Peyer's patch (tissue), 4 donors: ENCODE measurements around the gene EVA1A.

Source experiments
- POLR2A ChIP-seq, 2 donors: fragments of 450-650 bp; IDR thresholded peaks; one replicate each; pipeline ENCODE4 v1.5.1; 2017; ENCODE audit warnings: antibody characterized with exemption in 2 of 2, mild to moderate bottlenecking in 2 of 2, moderate library complexity in 2 of 2
- TF ChIP-seq, protein P1 (sequence below), 6 experiments: fragments of 450-650 bp in 4 of 6; fragments of 200-600 bp in 2 of 6; sonication (generic) in 1 of 6; IDR thresholded peaks; one replicate each; pipeline ENCODE4 v1.5.1; 2017 to 2019; ENCODE audit warnings: antibody characterized with exemption in 6 of 6, mild to moderate bottlenecking in 3 of 6, moderate library complexity in 1 of 6

DNA sequence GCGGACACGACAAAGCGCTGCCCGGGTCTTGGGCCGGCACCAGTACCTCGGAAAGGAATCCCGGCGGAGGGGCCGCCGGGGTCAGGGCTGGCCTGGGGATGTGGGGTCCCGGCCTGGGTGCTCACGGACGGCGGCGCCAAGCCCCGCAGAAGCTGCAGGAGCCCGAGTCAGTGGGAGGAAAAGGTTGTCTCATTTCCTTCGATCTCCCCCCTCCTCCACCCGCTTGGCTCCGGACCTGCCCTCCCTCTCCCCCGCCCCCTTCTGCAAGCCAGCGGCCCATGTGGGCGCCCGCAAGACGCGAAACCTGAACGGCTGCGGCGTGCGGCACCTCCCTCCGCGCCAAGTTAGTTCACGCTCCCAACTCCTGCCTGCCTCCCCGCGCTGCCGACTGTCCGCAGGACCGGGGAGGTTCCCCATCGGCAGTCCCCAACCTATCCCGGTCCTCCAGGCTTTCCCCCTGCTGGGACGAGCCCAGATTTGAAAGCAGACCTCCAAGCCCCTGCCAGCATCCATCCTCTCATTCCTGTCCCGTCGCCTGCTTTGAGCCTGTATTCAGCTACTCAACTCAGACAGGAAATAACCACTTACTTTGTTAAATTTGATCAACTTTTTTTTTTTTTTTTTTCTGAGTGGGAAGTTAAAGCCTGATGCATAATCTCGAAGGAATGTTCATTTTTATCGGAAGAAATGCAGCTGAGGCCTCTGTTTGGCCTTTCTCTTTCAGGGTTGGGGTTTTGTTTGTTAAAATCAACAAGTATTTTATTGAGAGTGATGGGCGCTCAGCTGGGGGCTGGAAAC lies at the start of gene EVA1A:
- TF ChIP-seq, protein P1, sequence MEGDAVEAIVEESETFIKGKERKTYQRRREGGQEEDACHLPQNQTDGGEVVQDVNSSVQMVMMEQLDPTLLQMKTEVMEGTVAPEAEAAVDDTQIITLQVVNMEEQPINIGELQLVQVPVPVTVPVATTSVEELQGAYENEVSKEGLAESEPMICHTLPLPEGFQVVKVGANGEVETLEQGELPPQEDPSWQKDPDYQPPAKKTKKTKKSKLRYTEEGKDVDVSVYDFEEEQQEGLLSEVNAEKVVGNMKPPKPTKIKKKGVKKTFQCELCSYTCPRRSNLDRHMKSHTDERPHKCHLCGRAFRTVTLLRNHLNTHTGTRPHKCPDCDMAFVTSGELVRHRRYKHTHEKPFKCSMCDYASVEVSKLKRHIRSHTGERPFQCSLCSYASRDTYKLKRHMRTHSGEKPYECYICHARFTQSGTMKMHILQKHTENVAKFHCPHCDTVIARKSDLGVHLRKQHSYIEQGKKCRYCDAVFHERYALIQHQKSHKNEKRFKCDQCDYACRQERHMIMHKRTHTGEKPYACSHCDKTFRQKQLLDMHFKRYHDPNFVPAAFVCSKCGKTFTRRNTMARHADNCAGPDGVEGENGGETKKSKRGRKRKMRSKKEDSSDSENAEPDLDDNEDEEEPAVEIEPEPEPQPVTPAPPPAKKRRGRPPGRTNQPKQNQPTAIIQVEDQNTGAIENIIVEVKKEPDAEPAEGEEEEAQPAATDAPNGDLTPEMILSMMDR (IDR thresholded peaks at IDR 0.05): no peak
- TF ChIP-seq POLR2A (IDR thresholded peaks at IDR 0.05): no peak
